Chondrocyte (in vitro differentiated cells): ENCODE measurements around the gene LTC4S. TPM values are rescaled to one million over a fixed set of nuclear protein-coding genes. Genes with fewer than 3 reads are reported as not detected.
A peak's percentile ranks its signal among the peaks of the same experiment; 100 is the strongest.
"Not testable (repeated sequence)": the region's sequence is repeated elsewhere in the genome, so short reads cannot be mapped to it uniquely, and the experiment has no call there.

Experiments
- DNase-seq: peaks from one replicate; pipeline ENCODE4 v3.0.0; 2021; ENCODE audit warnings: mixed read lengths, low spot score
- H3K27ac Mint-ChIP-seq: one replicate; pipeline ENCODE4 v1.8.0; 2021; ENCODE audit warnings: mild to moderate bottlenecking, moderate library complexity, mixed read lengths; ENCODE audit not compliant: unreplicated experiment
- H3K27me3 Mint-ChIP-seq: 2 replicates; pipeline ENCODE4 v1.8.0; 2021; ENCODE audit warnings: low read depth, mixed read lengths
- H3K36me3 Mint-ChIP-seq: 2 replicates; pipeline ENCODE4 v1.8.0; 2021; ENCODE audit warnings: low read depth, mixed read lengths
- H3K4me1 Mint-ChIP-seq: 2 replicates; pipeline ENCODE4 v1.8.0; 2021; ENCODE audit warnings: low read depth, mild to moderate bottlenecking, mixed read lengths
- H3K4me3 Mint-ChIP-seq: one replicate; pipeline ENCODE4 v1.8.0; 2021; ENCODE audit warnings: mild to moderate bottlenecking, moderate library complexity, mixed read lengths; ENCODE audit not compliant: unreplicated experiment
- H3K9me3 Mint-ChIP-seq: 2 replicates; pipeline ENCODE4 v1.8.0; 2021; ENCODE audit warnings: low read depth, mixed read lengths
- CTCF ChIP-seq: fragments of 200-600 bp; sonication (generic); IDR thresholded peaks from 2 replicates; pipeline ENCODE4 v1.5.0; 2021; ENCODE audit warnings: antibody characterized with exemption, mild to moderate bottlenecking, moderate library complexity
- total RNA-seq: library from RNA; stranded (reverse); gene quantifications from 3 replicates; pipeline ENCODE4 v1.2.1, GENCODE V29; 2021

Gene LTC4S
- total RNA-seq, 1 donor from 2014 or later = 1.2 TPM

GRCh38 chr5:179834120-179834519, 40.3 kb downstream of the LTC4S start:
- Mint-ChIP-seq H3K27me3 (no peaks in the 10 kb centered on the region), H3K4me1 (no peaks in the 10 kb centered on the region), H3K4me3 (no peak overlapping the region), H3K9me3 (no peaks in the 10 kb centered on the region), H3K36me3 (peaks cover 53% of the 10 kb centered on the region), H3K27ac (no peak overlapping the region)
- DNase-seq = peak; percentile 37
- no peak for TF ChIP-seq CTCF

- H3K27ac Mint-ChIP-seq, H3K9me3 Mint-ChIP-seq, H3K4me1 Mint-ChIP-seq, H3K4me3 Mint-ChIP-seq, H3K27me3 Mint-ChIP-seq: not testable (repeated sequence)
- peaks cover 46% of the 10 kb centered on the region for H3K36me3 Mint-ChIP-seq
- peak; percentile 74 for DNase-seq
Measured at GRCh38 chr5:179834871-179835270, 41.1 kb downstream of the LTC4S start.

- no peak for TF ChIP-seq CTCF
- peak; percentile 65 for DNase-seq
- Mint-ChIP-seq H3K36me3 (peaks cover 36% of the 10 kb centered on the region), H3K4me3 (no peak overlapping the region), H3K4me1 (no peaks in the 10 kb centered on the region), H3K9me3 (no peaks in the 10 kb centered on the region), H3K27me3 (no peaks in the 10 kb centered on the region), H3K27ac (peak overlapping the region; percentile 83)
Measured at GRCh38 chr5:179836225-179837019, 42.6 kb downstream of the LTC4S start.

- DNase-seq = peak; percentile 88
- Mint-ChIP-seq H3K4me3 (no peak overlapping the region), H3K4me1 (no peaks in the 10 kb centered on the region), H3K9me3 (no peaks in the 10 kb centered on the region), H3K36me3 (peaks cover 34% of the 10 kb centered on the region), H3K27me3 (no peaks in the 10 kb centered on the region), H3K27ac (peak overlapping the region; percentile 83)
- TF ChIP-seq CTCF = no peak
Measured at GRCh38 chr5:179837076-179838011, 43.6 kb downstream of the LTC4S start.

- no peaks in the 10 kb centered on the region for H3K4me1 Mint-ChIP-seq
- no peak overlapping the region for H3K4me3 Mint-ChIP-seq
- DNase-seq = peak; percentile 75
- H3K27me3 Mint-ChIP-seq = no peaks in the 10 kb centered on the region
- TF ChIP-seq CTCF = no peak
- peaks cover 22% of the 10 kb centered on the region for H3K36me3 Mint-ChIP-seq
- H3K27ac Mint-ChIP-seq = peak overlapping the region; percentile 32
- H3K9me3 Mint-ChIP-seq = no peaks in the 10 kb centered on the region
Measured at GRCh38 chr5:179839328-179840256, 45.8 kb downstream of the LTC4S start.
